K562 (cell line): Measurements from ENCODE around the gene ARHGAP26. TPM values are rescaled to one million over a fixed set of nuclear protein-coding genes. Genes with fewer than 3 reads are reported as not detected.

ENCODE experiments used
- CHD7 ChIP-seq: fragments of 200-600 bp; sonication (generic); IDR thresholded peaks from one replicate; pipeline ENCODE4 v1.6.1; 2012; ENCODE audit warnings: mild to moderate bottlenecking, low read depth, low read length, inconsistent platforms
- TAF9B ChIP-seq: fragments of 450-650 bp; IDR thresholded peaks from 2 replicates; pipeline ENCODE4 v1.6.1; 2018; ENCODE audit warnings: mild to moderate bottlenecking; ENCODE audit not compliant: partially characterized antibody
- ZNF639 ChIP-seq, 2 experiments: fragments of 200-800 bp in 1 of 2; sonication (Bioruptor generic) in 1 of 2; sonication (generic) in 1 of 2; formaldehyde crosslinking in 1 of 2; IDR thresholded peaks in 1 of 2; conservative IDR thresholded peaks in 1 of 2; 2 replicates each; pipeline versions ENCODE4 v1.5.0 to v1.6.1; 2016 to 2020; ENCODE audit warnings: missing compliant biosample characterization in 1 of 2, missing genetic modification characterization in 1 of 2, missing genetic modification reagents in 1 of 2
- ZNF785 ChIP-seq: fragments of 250-450 bp; sonication (Bioruptor Pico); IDR thresholded peaks from 2 replicates; pipeline ENCODE4 v1.4.0; 2020; ENCODE audit warnings: mild to moderate bottlenecking
- polyA plus RNA-seq, 8 experiments: library from polyadenylated mRNA; depleted of rRNA in 4 of 8; stranded (reverse) in 5 of 8; unstranded in 3 of 8; fragments of >200 nt; fragmentation: Nextera tagmentation in 2 of 8; fragmentation: Illumina TruSeq in 1 of 8; extraction: Ambion mirVana in 2 of 8; extraction: Trizol in 1 of 8; gene quantifications; 2 replicates each; pipeline versions ENCODE4 v1.2.1 to v1.2.3, GENCODE V29; 2011 to 2014; ENCODE audit warnings: inconsistent platforms in 1 of 8, missing spikeins in 1 of 8
- total RNA-seq, 7 experiments: library from RNA; depleted of rRNA in 6 of 7; stranded (reverse); fragments of >200 nt in 6 of 7; fragmentation: Illumina TruSeq in 2 of 7; extraction: Trizol in 2 of 7; gene quantifications; 2 replicates each; pipeline versions ENCODE4 v1.2.1 to v1.2.3, GENCODE V29; 2011 to 2021; ENCODE audit warnings: low replicate concordance in 1 of 7

Gene ARHGAP26
- total and polyA plus RNA-seq, 9 of the 15 experiments (the other 6 are each of a cell fraction or from before 2014, with no cell fraction given), result 0.13 to 1.1 (median 0.55) TPM

- TF ChIP-seq CHD7 (no peak), TAF9B (no peak), ZNF785 (CRISPR knock-in tag) (no peak), ZNF639 (CRISPR knock-in tag; conservative IDR thresholded peaks at IDR 0.05 in 1 of 2, IDR thresholded peaks at IDR 0.05 in 1 of 2) (no peak)
These were observed 271.3 kb downstream of the ARHGAP26 start (continued) for GRCh38 chr5:143041461-143041860.
